ACC112 (cell line): ENCODE data around the gene VMAC.

Experiments
- H2AFZ ChIP-seq: fragments of 200-600 bp; sonication (generic); one replicate; pipeline ENCODE4 v1.6.0; 2017; ENCODE audit warnings: antibody characterized with exemption, low read length; ENCODE audit not compliant: unreplicated experiment
- H3K27ac ChIP-seq: fragments of 200-600 bp; sonication (generic); 2 replicates; pipeline ENCODE4 v1.5.1; 2014; ENCODE audit warnings: low read depth, mild to moderate bottlenecking, antibody characterized with exemption, low read length, moderate library complexity
- H3K27me3 ChIP-seq: fragments of 200-600 bp; sonication (generic); 2 replicates; pipeline ENCODE4 v1.6.1; 2014; ENCODE audit warnings: mild to moderate bottlenecking, antibody characterized with exemption, low read length, moderate library complexity, mixed read lengths; ENCODE audit not compliant: insufficient read depth
- H3K36me3 ChIP-seq: fragments of 200-600 bp; sonication (generic); 2 replicates; pipeline ENCODE4 v1.6.1; 2016; ENCODE audit warnings: mild to moderate bottlenecking, antibody characterized with exemption, low read length, moderate library complexity, mixed read lengths; ENCODE audit not compliant: insufficient read depth
- H3K4me1 ChIP-seq: fragments of 200-600 bp; sonication (generic); one replicate; pipeline ENCODE4 v1.6.1; 2016; ENCODE audit warnings: low read length, mixed read lengths; ENCODE audit not compliant: insufficient read depth, unreplicated experiment, control insufficient read depth
- H3K4me3 ChIP-seq: fragments of 200-600 bp; sonication (generic); 2 replicates; pipeline ENCODE4 v1.5.1; 2014; ENCODE audit warnings: mild to moderate bottlenecking, low read depth, low read length
- H3K79me2 ChIP-seq: fragments of 200-600 bp; sonication (generic); one replicate; pipeline ENCODE4 v1.6.0; 2016; ENCODE audit warnings: low read length; ENCODE audit not compliant: control insufficient read depth, unreplicated experiment, insufficient read depth

The VMAC gene

DNA sequence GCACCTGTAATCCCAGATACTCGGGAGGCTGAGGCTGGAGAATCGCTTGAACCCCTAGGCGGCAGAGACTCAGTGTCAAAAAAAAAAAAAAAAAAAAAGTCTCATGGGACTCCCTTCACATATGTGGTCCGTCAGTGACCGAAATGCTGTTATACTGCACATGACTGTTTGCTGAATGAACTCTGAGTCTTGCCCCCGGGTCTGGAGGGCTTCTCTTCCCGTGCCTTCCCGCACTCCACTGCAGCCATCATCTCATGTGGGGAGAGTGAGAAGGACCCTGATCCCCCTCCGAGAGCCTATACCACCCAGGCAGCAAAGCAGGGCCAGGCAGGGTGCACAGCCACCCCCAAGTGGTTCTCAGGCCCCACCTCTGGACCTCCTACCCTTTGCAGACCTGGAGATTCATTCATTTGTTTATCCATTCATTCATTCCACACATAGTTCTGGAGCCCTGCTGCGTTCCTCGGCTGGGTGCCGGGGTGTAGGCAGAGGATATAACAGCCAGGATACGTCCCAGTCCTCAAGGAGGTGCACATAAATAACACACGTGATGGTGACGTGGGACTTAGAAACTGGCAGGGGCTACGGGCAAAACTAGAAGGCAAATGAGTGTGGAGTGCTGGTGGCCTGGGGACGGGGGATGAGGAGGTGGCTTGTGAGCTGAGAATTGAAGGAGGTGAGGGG, 15.2 kb upstream of the VMAC start:
- Histone ChIP-seq H3K36me3 (no peaks in the 10 kb centered on the region), H3K4me1 (no peaks in the 10 kb centered on the region), H3K4me3 (no peak overlapping the region), H3K27ac (no peak overlapping the region), H3K79me2 (no peaks in the 10 kb centered on the region), H3K27me3 (no peaks in the 10 kb centered on the region), H2AFZ (no peak overlapping the region)

DNA sequence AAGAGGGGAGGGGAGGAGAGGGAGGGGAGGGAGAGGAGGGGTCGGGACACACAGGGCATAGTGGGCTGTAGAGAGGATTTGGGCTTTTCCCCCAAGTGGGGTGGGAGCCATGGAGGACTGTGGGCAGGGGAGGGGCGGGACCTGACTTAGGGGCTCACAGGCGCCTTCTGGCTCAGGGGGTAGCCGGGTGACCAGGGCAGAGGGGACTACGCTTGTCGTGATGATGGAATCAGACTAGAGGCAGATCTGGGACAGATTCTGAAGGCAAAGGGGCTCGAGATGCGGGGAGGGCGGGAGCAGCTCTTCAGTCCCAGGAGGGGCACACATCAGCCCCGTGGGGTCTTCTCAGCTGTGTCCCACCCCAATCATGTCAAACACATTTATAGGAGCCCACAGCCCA, 14.6 kb upstream of the VMAC start:
- H3K4me3 ChIP-seq = no peak overlapping the region
- no peak overlapping the region for H2AFZ ChIP-seq
- H3K4me1 ChIP-seq = no peaks in the 10 kb centered on the region
- H3K27me3 ChIP-seq = no peaks in the 10 kb centered on the region
- H3K36me3 ChIP-seq = no peaks in the 10 kb centered on the region
- H3K27ac ChIP-seq = no peak overlapping the region
- H3K79me2 ChIP-seq = no peaks in the 10 kb centered on the region

DNA sequence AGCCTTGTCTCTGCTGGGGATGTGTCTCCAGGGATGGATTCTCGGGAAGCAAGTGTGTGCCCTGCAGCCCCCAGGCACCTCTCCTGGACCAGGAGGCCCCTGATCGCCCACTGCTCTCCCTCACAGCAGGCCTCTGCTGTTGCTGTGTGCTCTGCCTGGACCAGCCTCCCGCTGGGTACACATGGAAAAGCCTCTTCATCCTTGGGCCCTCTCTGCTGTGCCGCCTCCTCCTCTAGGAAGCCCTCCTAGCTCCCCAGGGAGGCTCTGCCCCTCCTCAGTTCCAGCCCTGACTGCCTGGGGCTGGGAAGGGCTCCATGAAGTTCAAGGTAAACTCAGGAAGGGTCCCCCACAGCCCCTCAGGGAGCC, 13.1 kb upstream of the VMAC start:
- Histone ChIP-seq H3K79me2 (no peaks in the 10 kb centered on the region), H3K36me3 (no peaks in the 10 kb centered on the region), H2AFZ (no peak overlapping the region), H3K27me3 (no peaks in the 10 kb centered on the region), H3K4me3 (no peak overlapping the region), H3K27ac (no peak overlapping the region), H3K4me1 (no peaks in the 10 kb centered on the region)

DNA sequence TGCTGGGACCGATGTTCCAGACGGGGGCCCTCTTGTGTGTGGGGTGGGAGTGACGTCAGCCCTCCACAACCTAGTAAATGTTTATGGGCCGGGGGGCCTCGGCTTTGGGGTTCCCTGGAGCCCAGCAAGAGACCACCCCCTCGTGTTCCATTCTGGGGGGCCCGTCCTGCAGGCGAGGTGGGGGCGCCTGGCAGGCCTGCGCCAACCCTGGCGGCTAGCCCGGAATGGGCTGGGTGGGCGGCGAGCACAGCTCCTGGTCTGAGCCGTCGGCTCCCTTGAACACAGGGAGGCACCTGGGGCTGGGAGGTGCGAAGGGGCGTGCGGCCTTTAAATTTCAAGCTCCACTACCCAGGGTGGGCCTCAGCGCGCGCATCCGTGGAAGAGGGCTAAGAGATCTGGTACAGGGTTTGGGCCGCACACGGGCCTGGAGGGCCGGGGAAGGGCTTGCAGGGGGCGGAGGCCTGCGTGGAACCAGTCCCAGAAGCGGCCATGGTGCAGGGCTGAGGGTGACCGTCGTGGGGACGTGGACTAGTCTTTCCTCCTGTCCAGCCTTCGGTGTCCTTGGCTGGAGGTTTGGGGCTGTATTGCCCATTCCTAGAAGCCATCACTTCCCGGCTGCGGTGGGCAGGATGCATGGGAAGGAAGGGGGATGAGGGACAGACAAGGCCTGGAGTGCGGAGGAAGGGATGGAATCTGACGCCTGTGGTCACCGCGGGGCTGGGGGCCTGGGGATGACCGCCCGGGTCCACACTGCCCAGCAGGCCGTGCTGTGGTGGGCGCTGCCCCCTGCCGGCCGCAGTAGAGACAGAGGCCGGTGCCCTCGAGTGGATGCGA, 12.5 kb upstream of the VMAC start:
- Histone ChIP-seq H3K79me2 (no peaks in the 10 kb centered on the region), H3K36me3 (no peaks in the 10 kb centered on the region), H3K27ac (no peak overlapping the region), H3K4me1 (no peaks in the 10 kb centered on the region), H3K4me3 (no peak overlapping the region), H3K27me3 (no peaks in the 10 kb centered on the region), H2AFZ (no peak overlapping the region)

DNA sequence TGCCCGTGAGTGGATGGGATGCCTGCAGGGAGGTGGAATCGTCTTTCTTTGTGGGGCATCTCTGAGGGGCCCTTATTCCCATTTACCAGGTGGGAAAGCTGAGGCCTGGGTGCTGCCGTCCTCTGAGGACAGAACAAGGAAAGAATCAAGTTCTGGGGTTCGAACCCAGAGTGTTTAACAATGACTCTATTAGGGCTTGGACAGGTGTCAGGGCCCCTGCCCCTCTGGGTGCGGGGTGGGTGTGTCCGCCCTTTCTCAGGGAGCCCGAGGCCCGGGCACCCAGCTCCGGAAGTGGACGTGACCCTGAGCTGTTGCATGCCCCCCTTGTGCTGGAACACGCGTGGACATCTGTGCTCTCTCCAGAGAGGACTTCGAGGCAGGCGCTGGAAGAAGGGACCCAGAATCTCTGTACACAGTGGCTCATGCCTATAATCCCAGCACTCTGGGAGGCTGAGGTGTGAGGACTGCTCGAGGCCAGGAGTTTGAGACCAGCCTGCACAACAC, 11.8 kb upstream of the VMAC start:
- no peak overlapping the region for H3K27ac ChIP-seq
- no peaks in the 10 kb centered on the region for H3K4me1 ChIP-seq
- no peaks in the 10 kb centered on the region for H3K27me3 ChIP-seq
- no peaks in the 10 kb centered on the region for H3K36me3 ChIP-seq
- no peak overlapping the region for H2AFZ ChIP-seq
- H3K4me3 ChIP-seq = no peak overlapping the region
- H3K79me2 ChIP-seq = no peaks in the 10 kb centered on the region

DNA sequence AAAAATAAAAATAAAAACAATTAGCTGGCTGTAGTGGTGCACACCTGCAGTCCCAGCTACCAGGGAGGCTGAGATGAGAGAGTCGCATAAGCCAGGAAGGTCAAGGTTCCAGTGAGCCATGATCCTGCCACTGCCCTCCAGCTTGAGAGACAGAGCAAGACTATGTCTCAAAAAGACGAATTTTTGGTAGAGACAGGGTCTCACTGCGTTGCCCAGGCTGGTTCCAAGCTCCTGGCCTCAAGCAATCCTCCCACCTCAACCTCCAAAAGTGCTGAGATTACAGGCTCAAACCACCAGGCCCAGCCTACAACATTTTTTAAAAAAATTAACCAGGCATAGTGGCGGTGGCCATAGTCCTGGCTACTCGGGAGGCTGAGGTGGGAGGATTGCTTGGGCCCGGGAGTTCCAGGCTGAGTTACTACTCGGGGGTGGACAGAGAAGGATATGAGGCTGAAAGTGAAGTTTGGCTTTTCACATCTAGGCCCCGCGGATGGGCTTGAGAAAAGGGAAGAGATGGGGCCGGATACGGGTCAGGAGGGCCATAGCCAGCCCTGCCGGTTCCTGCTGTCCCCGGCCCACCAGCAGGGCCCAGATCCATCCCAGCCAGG, 11.3 kb upstream of the VMAC start:
- Histone ChIP-seq H3K4me1 (no peaks in the 10 kb centered on the region), H3K36me3 (no peaks in the 10 kb centered on the region), H2AFZ (no peak overlapping the region), H3K4me3 (no peak overlapping the region), H3K27ac (no peak overlapping the region), H3K79me2 (peaks cover 4% of the 10 kb centered on the region), H3K27me3 (no peaks in the 10 kb centered on the region)

DNA sequence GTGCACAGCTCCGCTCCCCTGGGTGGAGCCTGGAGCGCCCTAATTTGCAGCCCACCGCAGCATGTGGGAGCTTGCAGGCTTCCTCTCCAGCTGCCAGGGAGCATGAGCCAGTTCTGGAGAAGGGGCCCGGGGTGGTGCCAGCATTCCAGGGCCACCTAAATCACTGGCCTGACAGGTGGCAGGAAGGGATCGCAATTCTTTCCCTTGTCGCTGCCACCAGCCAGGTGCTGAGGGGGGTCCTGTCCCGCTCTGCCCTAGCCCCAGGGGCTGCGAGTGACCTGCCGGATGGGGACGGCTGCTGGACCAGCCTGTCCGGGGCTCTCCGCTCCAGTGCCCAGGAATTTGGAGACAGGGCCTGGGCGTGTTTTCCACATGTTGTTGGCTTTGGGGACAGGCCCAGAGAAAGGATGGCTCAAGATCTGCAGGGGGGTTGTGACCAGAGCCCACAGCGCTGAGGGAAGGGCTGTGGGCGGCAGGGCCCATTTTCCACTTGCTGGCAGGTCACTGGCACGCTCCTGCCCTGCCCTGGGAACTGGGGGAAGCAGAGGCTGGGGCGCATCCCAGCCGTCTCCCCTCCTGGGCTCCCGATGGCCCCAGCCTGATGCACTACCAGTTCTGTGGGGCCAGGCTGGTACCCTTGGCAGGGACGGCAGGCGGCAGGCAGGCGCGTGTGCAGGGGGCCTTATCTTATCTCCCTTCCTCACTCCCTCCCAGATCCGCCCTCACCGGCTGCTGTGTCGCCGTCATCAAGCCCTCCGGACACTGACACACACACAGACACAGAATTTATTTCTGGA, 10.6 kb upstream of the VMAC start:
- Histone ChIP-seq H2AFZ (no peak overlapping the region), H3K4me3 (no peak overlapping the region), H3K4me1 (no peaks in the 10 kb centered on the region), H3K27ac (no peak overlapping the region), H3K27me3 (no peaks in the 10 kb centered on the region), H3K36me3 (no peaks in the 10 kb centered on the region), H3K79me2 (peaks cover 4% of the 10 kb centered on the region)

DNA sequence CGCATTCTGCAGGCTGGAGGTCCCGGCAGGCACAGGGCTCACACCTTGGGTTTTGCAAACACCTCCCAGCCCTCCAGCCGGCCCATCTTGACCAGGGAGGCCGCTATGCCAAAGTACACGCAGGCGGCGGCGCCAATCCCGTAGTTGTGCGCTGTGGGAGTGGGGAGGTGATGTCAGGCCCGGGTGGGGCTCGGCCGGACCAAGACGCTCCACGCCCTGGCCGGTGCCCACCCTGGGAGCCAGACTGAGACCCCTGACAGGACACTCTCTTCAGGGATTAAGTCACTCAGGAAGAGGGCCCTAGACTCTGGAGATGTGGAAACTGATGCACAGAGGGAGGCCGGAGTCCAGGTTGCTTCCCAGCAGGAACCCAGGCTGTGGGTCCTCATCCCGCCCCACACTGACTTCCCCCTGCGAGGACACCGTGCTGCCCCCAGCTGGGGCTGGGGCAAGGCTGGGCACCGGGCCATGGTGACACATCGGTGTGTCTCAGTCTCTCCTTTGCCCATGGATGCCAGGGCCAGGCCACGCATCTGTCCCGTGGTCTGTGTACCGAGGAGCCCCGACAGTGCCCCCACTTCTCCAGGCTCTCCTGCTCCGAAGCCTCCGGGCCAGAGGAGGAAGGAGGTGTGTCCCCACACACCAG, 9.8 kb upstream of the VMAC start:
- Histone ChIP-seq H3K36me3 (no peaks in the 10 kb centered on the region), H3K27ac (no peak overlapping the region), H3K4me3 (no peak overlapping the region)

DNA sequence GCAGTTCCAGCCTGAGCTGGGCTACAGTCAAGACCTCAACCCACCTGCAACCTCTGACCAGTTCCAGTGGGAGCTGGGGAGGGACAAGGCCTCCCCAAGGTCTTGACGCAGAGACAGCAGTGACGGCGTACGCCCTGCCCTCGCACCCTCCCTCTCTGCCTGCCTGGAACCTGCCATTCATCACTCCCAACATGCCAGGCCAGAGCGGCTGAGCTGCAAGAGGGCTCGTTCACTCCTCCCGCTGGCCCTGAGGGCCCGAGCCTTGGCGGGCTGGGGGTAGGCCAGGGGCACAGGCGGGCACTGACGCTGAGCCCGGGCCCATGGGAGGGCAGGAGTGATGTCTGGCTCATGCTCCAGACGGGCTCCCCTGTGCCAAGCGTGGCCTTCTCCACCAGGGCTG, 9.3 kb upstream of the VMAC start:
- H3K36me3 ChIP-seq = no peaks in the 10 kb centered on the region
- peaks cover 13% of the 10 kb centered on the region for H3K79me2 ChIP-seq
- no peaks in the 10 kb centered on the region for H3K4me1 ChIP-seq

More for the DNA sequence above, 9.8 kb upstream of the VMAC start:
- H3K27me3 ChIP-seq = no peaks in the 10 kb centered on the region
- H2AFZ ChIP-seq = no peak overlapping the region
- H3K4me1 ChIP-seq = no peaks in the 10 kb centered on the region
- peaks cover 7% of the 10 kb centered on the region for H3K79me2 ChIP-seq

DNA sequence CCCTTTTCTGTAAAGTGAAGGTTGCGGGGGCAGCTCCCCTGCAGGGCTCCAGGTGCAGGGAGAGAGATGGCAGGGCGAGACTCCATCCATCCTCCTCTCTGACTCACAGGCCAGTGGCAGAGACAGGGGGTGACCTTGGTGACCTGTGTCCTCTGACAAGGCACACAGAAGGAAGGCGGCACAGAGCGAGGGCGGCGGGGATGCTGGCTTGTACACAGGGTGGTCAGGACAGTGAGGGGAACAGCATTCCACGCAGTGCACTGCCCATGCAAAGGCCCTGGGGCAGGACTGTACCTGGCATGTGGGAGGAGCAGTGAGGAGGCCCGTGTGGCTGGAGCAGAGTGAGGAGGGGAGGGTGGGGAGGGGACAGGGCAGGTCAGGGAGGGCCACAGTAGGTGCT, 8.8 kb upstream of the VMAC start:
- Histone ChIP-seq H3K79me2 (peaks cover 16% of the 10 kb centered on the region), H3K4me1 (peaks cover under 1% of the 10 kb centered on the region), H3K36me3 (no peaks in the 10 kb centered on the region), H3K27ac (no peak overlapping the region), H3K4me3 (no peak overlapping the region), H3K27me3 (no peaks in the 10 kb centered on the region), H2AFZ (no peak overlapping the region)

More for the DNA sequence above, 9.3 kb upstream of the VMAC start:
- Histone ChIP-seq H3K27ac (no peak overlapping the region), H3K27me3 (no peaks in the 10 kb centered on the region), H2AFZ (no peak overlapping the region), H3K4me3 (no peak overlapping the region)
